ENCODE data around the gene RANBP3. TPM values are rescaled to one million over a fixed set of nuclear protein-coding genes. Genes with fewer than 3 reads are reported as not detected.

RANBP3 gene
- total RNA-seq, 1 experiment from 2014 or later, result 44.1 TPM

DNA sequence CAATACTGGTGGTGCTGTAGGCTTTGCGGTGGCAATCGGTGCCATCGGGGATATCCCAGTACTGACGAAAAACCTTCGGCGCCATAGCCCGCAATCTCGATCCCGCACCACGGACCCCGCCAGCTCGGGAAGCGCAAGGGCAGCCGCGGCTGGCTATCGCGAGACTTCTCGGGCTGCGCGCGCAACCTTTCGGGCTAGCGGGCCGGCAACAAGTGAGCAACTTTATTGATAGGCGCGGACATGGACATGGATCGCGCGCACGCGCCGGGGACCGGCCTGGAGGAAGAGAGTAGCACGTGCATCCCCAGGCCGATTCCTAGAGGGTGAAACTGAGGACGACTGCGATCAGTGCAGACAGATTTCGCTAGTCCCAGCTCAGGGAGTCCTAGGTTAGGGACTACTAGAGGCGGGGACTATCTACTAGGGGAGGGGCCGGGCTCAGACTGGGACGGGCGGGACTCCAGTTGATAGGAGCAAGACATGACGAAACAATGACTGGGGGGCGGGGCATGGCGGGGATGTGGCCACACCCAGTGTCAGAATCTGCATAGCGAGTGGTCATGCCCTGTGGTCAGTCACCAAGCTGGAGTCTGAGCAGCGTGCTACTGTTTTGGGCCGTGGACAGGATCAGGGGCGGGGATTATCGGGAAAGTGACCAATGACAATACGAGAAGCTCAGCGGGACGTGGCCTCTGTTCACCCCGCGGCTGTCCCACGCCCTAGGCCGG is 74.2 kb downstream of the RANBP3 start, which contains the start of gene NDUFA11:
NDUFA11 (minus strand) TSS at position 167 of the 728 bp plus-strand sequence; CDS start at position 85, 82 bp downstream.
- DNase-seq, result peak in 1 of 2 experiments; percentile 88
- H4K20me1 ChIP-seq (ENCODE audit: insufficient read depth), result peaks cover 15% of the 10 kb centered on the region; the same call in 1 of the 2 replicates
- no TSS peak for BruUV-seq (replicated peaks)
- no peaks in the 10 kb centered on the region for H3K9me2 ChIP-seq (ENCODE audit: insufficient read depth)
- H2AFZ ChIP-seq, result peak within 1 kb of the TSS; percentile 90
- peak within 1 kb of the TSS; percentile 89 for H3K27ac ChIP-seq
- H3K4me2 ChIP-seq, result peak within 1 kb of the TSS; percentile 79
- H3K36me3 ChIP-seq (ENCODE audit: low read depth), result no peaks in the 10 kb centered on the region
- no peaks in the 10 kb centered on the region for H3F3A ChIP-seq (ENCODE audit: insufficient read depth, low read depth)
- TF ChIP-seq EZH2 (IDR thresholded peaks at IDR 0.05; ENCODE audit: low read depth), result no peak
- TF ChIP-seq, protein P1, sequence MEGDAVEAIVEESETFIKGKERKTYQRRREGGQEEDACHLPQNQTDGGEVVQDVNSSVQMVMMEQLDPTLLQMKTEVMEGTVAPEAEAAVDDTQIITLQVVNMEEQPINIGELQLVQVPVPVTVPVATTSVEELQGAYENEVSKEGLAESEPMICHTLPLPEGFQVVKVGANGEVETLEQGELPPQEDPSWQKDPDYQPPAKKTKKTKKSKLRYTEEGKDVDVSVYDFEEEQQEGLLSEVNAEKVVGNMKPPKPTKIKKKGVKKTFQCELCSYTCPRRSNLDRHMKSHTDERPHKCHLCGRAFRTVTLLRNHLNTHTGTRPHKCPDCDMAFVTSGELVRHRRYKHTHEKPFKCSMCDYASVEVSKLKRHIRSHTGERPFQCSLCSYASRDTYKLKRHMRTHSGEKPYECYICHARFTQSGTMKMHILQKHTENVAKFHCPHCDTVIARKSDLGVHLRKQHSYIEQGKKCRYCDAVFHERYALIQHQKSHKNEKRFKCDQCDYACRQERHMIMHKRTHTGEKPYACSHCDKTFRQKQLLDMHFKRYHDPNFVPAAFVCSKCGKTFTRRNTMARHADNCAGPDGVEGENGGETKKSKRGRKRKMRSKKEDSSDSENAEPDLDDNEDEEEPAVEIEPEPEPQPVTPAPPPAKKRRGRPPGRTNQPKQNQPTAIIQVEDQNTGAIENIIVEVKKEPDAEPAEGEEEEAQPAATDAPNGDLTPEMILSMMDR (conservative IDR thresholded peaks at IDR 0.05), result no peak
- no peaks in the 10 kb centered on the region for H3K27me3 ChIP-seq (ENCODE audit: insufficient read depth, low read depth)
- H3K9me3 ChIP-seq (ENCODE audit: insufficient read depth, low read depth), result no peaks in the 10 kb centered on the region
- ChIA-PET CTCF (interaction anchor here (0.6 to 1.9 kb wide), 4 partner anchors 18 to 214 kb away, joined by 4 to 13 read pairs (median 7); no protein-coding TSS in a partner anchor), POLR2A (ENCODE audit: unreplicated experiment) (interaction anchor here (0.6 to 1.0 kb wide), 3 partner anchors 76 to 489 kb away, joined by 3 to 18 read pairs (median 3); partner anchors contain the start of gene GTF2F1)
- peaks cover 39% of the 10 kb centered on the region for H3K79me2 ChIP-seq (ENCODE audit: low read depth)
- peaks cover 7% of the 10 kb centered on the region; the same call in 1 of the 2 replicates for H3K4me1 ChIP-seq (replicated peaks; ENCODE audit: insufficient read depth)
- peak within 1 kb of the TSS; percentile 97 for H3K4me3 ChIP-seq
- intact Hi-C loops (cut with micrococcal nuclease; ENCODE audit: unreplicated experiment), result loop anchor here (1.0 to 2.0 kb wide), 2 partner anchors 11 to 53 kb away; partner anchors contain the start of genes CAPS and FUT3

DNA sequence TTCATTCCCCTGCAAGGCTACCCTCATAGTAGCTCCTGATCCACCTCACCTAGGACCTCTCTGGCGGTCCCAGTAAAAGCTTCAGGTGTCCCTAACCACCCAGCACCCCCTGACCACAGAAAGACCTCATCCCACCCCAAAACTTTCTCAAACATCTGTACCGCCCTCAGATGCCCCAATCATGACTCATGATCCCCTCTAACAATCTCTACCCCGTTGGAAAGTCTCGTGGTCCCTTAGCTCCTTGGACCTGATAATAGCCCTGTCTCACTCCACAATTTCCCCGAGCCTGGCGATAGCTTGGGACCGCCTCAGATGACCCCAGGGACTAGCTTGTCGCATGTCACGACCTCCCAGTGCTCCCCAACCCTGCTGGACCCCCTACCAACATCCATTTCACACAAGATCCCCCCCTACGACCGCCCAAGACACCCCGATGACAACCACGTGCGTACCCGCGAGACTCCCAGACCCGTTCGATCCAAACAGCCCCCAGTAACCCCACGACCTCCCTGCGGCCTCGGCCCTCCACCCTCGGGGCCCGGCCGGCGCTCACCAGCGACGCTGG is 74.8 kb downstream of the RANBP3 start:
- H3K27me3 ChIP-seq (ENCODE audit: insufficient read depth, low read depth), result no peaks in the 10 kb centered on the region
- TF ChIP-seq, protein P1 (conservative IDR thresholded peaks at IDR 0.05), result no peak
- no peak for TF ChIP-seq EZH2 (IDR thresholded peaks at IDR 0.05; ENCODE audit: low read depth)
- no TSS peak for BruUV-seq (replicated peaks)
- no peak for DNase-seq
- intact Hi-C loops (cut with micrococcal nuclease; ENCODE audit: unreplicated experiment), result no loop called here
- peaks cover 15% of the 10 kb centered on the region; the same call in 1 of the 2 replicates for H4K20me1 ChIP-seq (ENCODE audit: insufficient read depth)
- H3K9me3 ChIP-seq (ENCODE audit: insufficient read depth, low read depth), result no peaks in the 10 kb centered on the region
- ChIA-PET CTCF (interaction anchor here (0.6 to 1.9 kb wide), 4 partner anchors 18 to 304 kb away, joined by 4 to 13 read pairs (median 10); no protein-coding TSS in a partner anchor), POLR2A (ENCODE audit: unreplicated experiment) (interaction anchor here (0.6 kb wide), 1 partner anchor 53 kb away, joined by 11 read pairs; no protein-coding TSS in a partner anchor)
- H3K27ac ChIP-seq, result peak overlapping the region; percentile 89
- peak overlapping the region; percentile 97 for H3K4me3 ChIP-seq
- no peaks in the 10 kb centered on the region for H3K36me3 ChIP-seq (ENCODE audit: low read depth)
- no peaks in the 10 kb centered on the region for H3K9me2 ChIP-seq (ENCODE audit: insufficient read depth)
- H3K4me1 ChIP-seq (replicated peaks; ENCODE audit: insufficient read depth), result peaks cover 7% of the 10 kb centered on the region; the same call in 1 of the 2 replicates
- H3K79me2 ChIP-seq (ENCODE audit: low read depth), result peaks cover 39% of the 10 kb centered on the region
- peak overlapping the region; percentile 90 for H2AFZ ChIP-seq
- no peaks in the 10 kb centered on the region for H3F3A ChIP-seq (ENCODE audit: insufficient read depth, low read depth)
- H3K4me2 ChIP-seq, result peak overlapping the region; percentile 79

DNA sequence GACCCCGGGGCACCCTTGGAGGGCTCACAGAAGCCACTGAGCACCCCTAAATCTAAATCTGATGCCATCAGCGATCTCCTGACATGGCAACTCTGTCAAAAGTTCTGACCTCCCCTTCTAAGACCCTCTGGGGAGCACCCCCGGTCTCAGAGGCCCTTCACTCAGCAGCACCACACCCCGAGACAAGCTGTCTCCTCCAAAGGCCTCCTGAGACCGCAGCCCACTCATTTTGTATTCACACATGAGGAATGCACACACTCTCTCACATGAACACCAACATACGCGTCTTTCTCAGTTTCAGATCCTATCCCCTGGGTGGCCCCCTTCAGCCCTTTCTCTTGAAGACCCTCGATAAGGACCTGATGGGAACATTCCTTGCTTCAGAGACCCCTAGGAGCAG is 77.0 kb downstream of the RANBP3 start:
- BruUV-seq (replicated peaks), result no TSS peak
- Histone ChIP-seq H3K27me3 (ENCODE audit: insufficient read depth, low read depth) (no peaks in the 10 kb centered on the region), H4K20me1 (ENCODE audit: insufficient read depth) (peaks cover 23% of the 10 kb centered on the region), H3K9me2 (ENCODE audit: insufficient read depth) (no peaks in the 10 kb centered on the region), H3K36me3 (ENCODE audit: low read depth) (no peaks in the 10 kb centered on the region), H3K4me3 (no peak overlapping the region), H3K27ac (no peak overlapping the region), H3K9me3 (ENCODE audit: insufficient read depth, low read depth) (no peaks in the 10 kb centered on the region), H3K4me2 (no peak overlapping the region), H3K4me1 (replicated peaks; ENCODE audit: insufficient read depth) (peaks cover 7% of the 10 kb centered on the region; the same call in 1 of the 2 replicates), H2AFZ (no peak overlapping the region), H3K79me2 (ENCODE audit: low read depth) (peaks cover 39% of the 10 kb centered on the region), H3F3A (ENCODE audit: insufficient read depth, low read depth) (no peaks in the 10 kb centered on the region)
- no peak for DNase-seq
- ChIA-PET CTCF (no interaction called here), POLR2A (ENCODE audit: unreplicated experiment) (no interaction called here)
- TF ChIP-seq, protein P1 (conservative IDR thresholded peaks at IDR 0.05), result no peak
- no peak for TF ChIP-seq EZH2 (IDR thresholded peaks at IDR 0.05; ENCODE audit: low read depth)
- intact Hi-C loops (cut with micrococcal nuclease; ENCODE audit: unreplicated experiment), result no loop called here

All from PC-9 (cell line).